GM19025 (cell line): ENCODE measurements around the gene TGFA.

Source experiments
- ATAC-seq: cut with Tn5 transposase; IDR thresholded peaks from one replicate; pipeline ENCODE4 v1.9.1; 2021; ENCODE audit warnings: mild to moderate bottlenecking, low read depth, moderate library complexity; ENCODE audit not compliant: unreplicated experiment

Gene TGFA

DNA sequence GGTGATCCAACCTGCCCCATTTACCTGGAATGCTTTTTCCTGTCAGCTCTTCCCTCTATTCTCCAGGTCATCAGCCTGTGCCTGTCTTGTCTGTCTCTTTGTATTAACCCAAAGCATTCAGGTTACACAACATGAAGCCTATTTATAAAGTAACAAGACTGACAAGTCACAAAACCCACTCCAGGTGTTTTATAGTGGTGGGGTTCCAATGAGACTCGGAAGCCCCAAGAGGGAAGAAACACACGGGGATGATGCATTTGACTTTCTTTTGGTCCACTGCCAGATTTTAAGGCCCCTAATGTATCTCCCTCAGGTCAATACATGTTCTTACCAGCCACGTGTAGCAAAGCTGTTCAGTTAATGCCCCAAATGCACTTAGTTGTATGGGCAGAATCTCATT is 27.5 kb downstream of the TGFA start:
- no peak for ATAC-seq

GRCh38 chr2:70525032-70525431 is 28.6 kb downstream of the TGFA start:
- ATAC-seq, result no peak

GRCh38 chr2:70523996-70524965 is 29.3 kb downstream of the TGFA start:
- ATAC-seq, result no peak

GRCh38 chr2:70523672-70523995 is 30.0 kb downstream of the TGFA start:
- no peak for ATAC-seq

- no peak for ATAC-seq
Observed at GRCh38 chr2:70522627-70523026, 31.0 kb downstream of the TGFA start.

DNA sequence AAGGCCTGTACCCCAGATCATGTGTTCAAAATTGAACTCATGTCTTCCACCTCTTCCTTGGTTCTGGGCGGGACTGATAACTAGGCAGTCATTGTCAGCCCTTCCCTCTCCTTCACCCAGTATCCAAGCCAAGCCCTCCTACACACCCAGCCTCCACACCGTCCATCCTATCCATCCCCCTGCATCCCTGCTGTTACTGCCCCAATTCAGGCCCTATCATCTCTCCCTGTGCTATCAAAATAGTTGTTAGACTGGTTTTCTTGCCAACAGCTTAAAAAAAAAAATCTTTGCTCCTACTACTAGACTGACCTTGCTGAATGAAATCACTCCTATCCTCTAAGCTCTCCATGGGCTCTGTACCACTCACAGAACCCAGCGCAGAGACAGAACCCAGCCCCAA is 32.8 kb downstream of the TGFA start:
- no peak for ATAC-seq

DNA sequence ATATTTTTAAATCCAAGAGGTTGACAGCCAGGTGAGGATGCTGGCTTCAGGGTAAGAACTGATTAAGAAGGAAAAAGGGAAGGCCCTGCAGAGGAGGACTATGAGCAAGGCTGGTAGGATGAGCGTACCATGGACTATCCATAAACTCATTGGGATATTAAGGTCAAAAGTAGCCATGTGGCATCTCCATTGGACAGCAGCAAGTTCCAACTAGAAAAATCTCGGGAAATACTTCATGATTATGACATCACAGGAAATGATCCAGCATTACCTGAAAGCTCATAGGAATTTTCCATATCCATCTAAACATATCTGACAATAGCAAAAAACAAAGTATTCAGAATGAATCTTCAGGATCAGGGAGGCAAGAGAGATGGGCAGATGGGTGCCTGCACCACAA is 34.2 kb downstream of the TGFA start:
- ATAC-seq, result no peak

GRCh38 chr2:70518557-70518956 is 35.1 kb downstream of the TGFA start:
- ATAC-seq, result no peak

DNA sequence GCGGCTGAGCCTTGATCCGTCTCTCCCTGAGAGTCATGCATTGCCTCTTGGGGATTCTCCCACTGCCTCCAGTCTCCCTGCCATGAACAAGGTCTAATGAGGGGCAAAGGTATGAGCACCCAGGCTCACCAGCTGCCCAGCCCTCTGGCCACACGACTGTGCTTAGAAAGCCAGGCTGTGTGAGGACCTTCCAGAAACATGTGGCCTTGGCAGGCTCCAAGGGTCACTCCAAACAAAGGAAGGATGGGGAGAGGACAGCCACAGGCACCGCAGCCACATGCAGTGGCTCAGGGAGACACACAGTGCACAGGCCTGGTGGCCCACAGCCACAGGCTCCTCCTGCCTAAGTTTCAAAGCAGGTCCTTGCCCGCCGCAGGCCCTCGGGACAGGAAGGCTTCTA is 35.8 kb downstream of the TGFA start:
- ATAC-seq, result no peak

- ATAC-seq, result peak; percentile 92
Observed at GRCh38 chr2:70516596-70516995, 37.0 kb downstream of the TGFA start.

DNA sequence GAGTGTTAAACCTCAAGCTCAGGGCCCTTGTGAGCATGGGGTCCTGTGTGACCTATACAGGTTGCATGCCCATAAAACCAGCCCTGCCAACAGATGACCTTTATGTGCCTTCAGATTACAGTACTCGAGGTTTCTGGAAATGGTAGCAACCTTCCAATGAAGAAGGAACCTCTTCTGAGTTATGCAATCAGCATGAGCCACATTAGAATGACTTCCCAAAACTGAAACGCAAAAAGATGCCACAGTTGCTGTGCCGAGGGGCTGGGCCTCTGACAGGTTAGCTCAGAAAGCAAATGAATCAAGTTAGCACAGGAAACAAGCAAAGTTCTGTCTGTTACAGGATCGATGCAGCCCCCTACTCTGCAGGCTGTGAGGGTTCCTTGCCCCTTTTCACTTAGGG is 37.7 kb downstream of the TGFA start:
- no peak for ATAC-seq

GRCh38 chr2:70514612-70515055 is 39.0 kb downstream of the TGFA start:
- ATAC-seq, result no peak

- ATAC-seq, result no peak
Observed at GRCh38 chr2:70513738-70514137, 39.9 kb downstream of the TGFA start.

DNA sequence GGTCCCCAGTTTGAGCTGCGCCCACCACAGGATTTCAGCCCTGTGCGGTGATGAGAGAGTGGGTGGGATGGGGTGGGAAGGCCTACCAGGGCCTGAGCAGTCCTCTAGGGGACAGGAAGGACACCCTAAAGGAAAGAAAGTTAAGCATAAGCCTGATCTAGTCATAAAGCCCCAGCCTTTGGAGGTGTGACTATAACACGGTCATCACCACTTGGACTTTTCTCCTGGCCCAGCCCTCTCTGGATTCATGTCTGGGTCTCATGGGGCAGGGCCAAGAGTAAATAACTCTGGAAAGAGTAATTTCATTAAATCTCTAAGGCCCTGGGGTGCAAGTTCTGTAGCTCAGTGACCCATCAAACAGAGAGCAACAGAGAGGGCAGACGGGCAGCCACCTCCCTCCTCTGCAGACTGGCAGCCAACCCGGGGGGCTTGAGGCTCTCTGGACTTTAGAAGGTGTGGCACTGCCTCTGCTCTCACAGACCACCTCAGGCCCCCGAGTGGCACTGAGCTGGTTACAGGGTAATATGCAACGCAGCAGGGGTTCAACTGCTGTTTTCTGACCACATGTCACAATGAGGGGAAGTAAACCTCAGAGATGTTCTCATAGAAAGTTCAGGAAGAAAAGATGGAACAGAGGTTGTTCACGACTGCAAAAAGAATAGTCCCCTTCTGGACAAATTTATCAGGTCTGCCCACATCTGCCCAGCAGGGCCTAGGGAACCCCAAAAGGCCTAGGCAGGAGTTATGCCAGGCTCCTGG is 41.5 kb downstream of the TGFA start:
- no peak for ATAC-seq

GRCh38 chr2:70510313-70510712 is 43.3 kb downstream of the TGFA start:
- ATAC-seq, result no peak

DNA sequence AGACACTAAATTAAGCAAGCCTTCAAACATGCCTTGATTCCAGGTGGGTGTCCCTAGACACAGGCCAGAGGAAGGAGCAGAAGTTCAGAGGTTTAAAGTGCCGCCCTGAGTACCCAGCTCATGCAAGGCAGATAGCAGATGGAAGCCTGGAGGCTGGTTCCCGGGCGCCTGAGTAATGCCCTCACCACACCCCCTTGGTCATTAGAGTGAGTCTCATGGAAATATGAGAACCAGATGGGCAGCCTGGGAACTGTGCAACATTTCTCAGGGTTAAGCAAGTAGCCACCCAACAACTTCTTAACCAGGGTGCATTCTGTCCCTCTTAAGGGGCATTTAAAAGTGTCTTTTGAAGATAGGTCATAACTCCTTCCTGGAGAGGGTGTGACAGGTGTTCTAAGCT is 44.1 kb downstream of the TGFA start:
- ATAC-seq, result no peak

DNA sequence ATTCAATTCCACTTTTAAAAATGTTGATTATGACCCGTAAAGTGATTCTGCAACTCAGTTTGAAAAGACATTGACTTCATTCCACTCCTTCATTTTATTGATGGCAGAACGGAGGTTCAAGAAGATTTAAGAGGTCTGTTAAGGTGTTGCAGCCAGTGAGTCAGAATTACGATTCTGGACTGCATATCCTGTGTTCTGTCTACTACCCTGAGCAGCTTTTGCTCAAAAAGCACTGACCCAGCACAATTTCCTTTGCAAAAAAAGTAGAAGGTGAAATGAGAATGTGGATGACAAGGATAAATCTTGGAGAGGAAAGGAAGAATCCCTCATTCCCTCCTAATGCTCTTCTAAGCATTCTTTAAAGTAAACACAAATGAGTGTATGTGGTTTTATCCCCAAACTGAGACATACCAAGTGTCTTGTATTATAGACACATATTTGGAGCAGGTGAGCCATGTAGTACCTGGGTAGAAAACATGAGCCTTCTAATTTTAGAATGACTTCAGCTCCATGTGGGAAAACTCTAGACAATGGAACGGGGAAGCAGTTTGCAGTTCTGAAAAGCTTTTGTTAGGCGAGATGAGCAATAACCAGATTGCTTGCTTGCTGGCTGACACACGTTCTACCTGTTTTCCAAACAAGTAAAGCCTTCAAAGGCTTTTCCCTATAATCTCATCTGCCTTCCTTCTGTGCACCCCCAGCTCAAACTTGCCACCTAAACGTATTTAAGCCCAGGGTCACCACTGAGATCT is 44.7 kb downstream of the TGFA start:
- no peak for ATAC-seq

DNA sequence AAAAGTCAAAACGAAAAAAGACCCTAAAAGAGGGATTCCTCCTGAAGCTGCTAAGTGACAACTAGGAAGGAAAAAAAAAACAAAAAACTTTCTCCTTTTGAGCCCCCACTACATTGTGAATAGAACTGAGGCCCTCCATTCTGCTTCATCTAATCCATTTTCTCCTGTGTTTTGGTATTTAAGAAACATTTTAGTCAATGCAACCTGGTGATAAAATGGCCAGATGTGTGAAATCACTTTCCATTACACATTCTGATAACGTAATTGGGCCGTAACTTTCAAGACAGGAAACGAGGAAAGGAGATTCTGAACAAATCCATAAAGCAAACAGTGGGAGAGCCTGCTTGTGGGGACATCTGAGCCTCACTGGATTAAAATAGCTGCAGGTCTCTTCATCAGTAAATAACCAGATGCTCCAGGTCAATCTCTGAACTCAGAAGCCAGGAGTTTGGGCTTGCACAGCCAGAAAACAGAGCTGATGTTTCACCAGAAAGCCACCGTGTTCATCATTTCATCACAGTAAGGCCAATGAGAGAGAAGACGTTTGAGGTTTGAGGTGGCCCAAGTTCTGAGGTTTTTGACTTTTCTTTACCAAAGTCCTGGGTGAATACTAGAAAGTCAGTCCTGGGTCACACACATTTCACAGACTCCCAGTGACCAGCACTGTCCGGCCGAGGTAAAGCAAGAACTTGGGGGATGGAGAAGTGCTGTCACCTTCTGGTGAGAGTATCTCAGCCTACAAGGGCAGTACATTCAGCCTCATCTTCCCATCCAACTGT is 47.8 kb downstream of the TGFA start:
- ATAC-seq, result no peak

DNA sequence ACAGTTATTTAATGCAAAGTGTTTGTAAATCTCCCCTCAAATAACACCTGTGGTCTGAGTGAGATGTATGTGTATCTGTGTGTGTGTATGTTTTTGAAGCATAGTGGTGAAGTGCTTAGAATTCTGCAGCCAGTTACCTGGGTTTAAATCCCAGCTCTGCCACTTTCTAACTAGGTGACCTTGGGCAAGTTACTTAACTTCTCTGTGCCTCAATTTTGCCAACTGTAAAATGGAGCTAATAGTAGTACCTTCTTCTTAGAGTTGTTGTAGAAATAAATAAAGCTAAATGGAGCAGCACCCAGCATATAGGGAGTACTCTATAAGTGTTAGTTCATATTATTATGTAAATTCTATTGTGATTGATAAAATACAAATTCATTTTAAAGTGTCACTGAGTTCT is 48.9 kb downstream of the TGFA start:
- ATAC-seq, result no peak

- ATAC-seq, result no peak
Observed at GRCh38 chr2:70503896-70504295, 49.7 kb downstream of the TGFA start.
